ENCODE results near the gene FSD1L. TPM values are rescaled to one million over a fixed set of nuclear protein-coding genes. Genes with fewer than 3 reads are reported as not detected.
"Not testable (repeated sequence)": the region's sequence is repeated elsewhere in the genome, so short reads cannot be mapped to it uniquely, and the experiment has no call there.

Gene FSD1L
- total RNA-seq, 6 experiments from 2014 or later: 0.46 to 2.0 (median 1.3) TPM

GRCh38 chr9:105557804-105558610 is 110.2 kb downstream of the FSD1L start, which contains the start of gene FKTN:
Gene FKTN (plus strand): TSS chr9:105558131. CDS start chr9:105575033, 16,902 bp downstream.
- peak; percentile 90 to 93 (median 93) for DNase-seq
- peak; percentile 98 to 100 (median 99) for ATAC-seq
- H3K4me3 ChIP-seq: peak within 1 kb of the TSS; percentile 72 to 95 (median 88)
- intact Hi-C loops (cut with DNase I): no loop called here
- 1% methylated on average over 27 of the region's 49 CpGs for WGBS (ENCODE audit: insufficient coverage, low coverage, low lambda C conversion rate, missing lambda C conversion rate)
- H3K9me3 ChIP-seq: peaks cover 0 to 4% (median 0%) of the 10 kb centered on the region in 4 donors
- no peaks in the 10 kb centered on the region for H3K36me3 ChIP-seq
- peaks cover 0 to 6% (median 0%) of the 10 kb centered on the region in 4 donors for H3K4me1 ChIP-seq
- peak; percentile 37 for TF ChIP-seq POLR2A (IDR thresholded peaks at IDR 0.05)
- no peak for TF ChIP-seq CTCF (IDR thresholded peaks at IDR 0.05)
- H3K27ac ChIP-seq: peak within 1 kb of the TSS in 2 of 3 donors; percentile 32 to 69
- no peaks in the 10 kb centered on the region for H3K27me3 ChIP-seq

GRCh38 chr9:105572455-105572854 is 124.6 kb downstream of the FSD1L start:
- no peak overlapping the region for H3K27ac ChIP-seq
- DNase-seq (no peak), ATAC-seq (no peak)
- H3K27me3 ChIP-seq: no peaks in the 10 kb centered on the region
- H3K4me3 ChIP-seq: no peak overlapping the region
- no peaks in the 10 kb centered on the region for H3K9me3 ChIP-seq
- TF ChIP-seq CTCF (IDR thresholded peaks at IDR 0.05) (no peak), POLR2A (IDR thresholded peaks at IDR 0.05) (no peak)
- intact Hi-C loops (cut with DNase I): no loop called here
- no peaks in the 10 kb centered on the region for H3K4me1 ChIP-seq
- no peaks in the 10 kb centered on the region for H3K36me3 ChIP-seq

GRCh38 chr9:105579952-105580351 is 132.1 kb downstream of the FSD1L start:
- H3K27ac ChIP-seq; H3K4me3 ChIP-seq; H3K27me3 ChIP-seq; H3K36me3 ChIP-seq; H3K9me3 ChIP-seq; ATAC-seq; intact Hi-C loops (cut with DNase I); DNase-seq; H3K4me1 ChIP-seq: not testable (repeated sequence)
- WGBS (ENCODE audit: insufficient coverage, low coverage, low lambda C conversion rate, missing lambda C conversion rate): 97% methylated on average over 4 of the region's 6 CpGs

- H3K36me3 ChIP-seq; ATAC-seq; H3K27me3 ChIP-seq; H3K27ac ChIP-seq; H3K9me3 ChIP-seq; DNase-seq; H3K4me3 ChIP-seq; H3K4me1 ChIP-seq; intact Hi-C loops (cut with DNase I): not testable (repeated sequence)
- WGBS (ENCODE audit: insufficient coverage, low coverage, low lambda C conversion rate, missing lambda C conversion rate): 96% methylated on average over 4 of the region's 16 CpGs
Observed at GRCh38 chr9:105581550-105581949, 133.7 kb downstream of the FSD1L start.

GRCh38 chr9:105593145-105593544 is 145.3 kb downstream of the FSD1L start:
- WGBS (ENCODE audit: insufficient coverage, low coverage, low lambda C conversion rate, missing lambda C conversion rate): 74% methylated on average over 3 of the region's 3 CpGs
- no peak for DNase-seq
- intact Hi-C loops (cut with DNase I): no loop called here
- Histone ChIP-seq H3K27me3 (no peaks in the 10 kb centered on the region), H3K9me3 (no peaks in the 10 kb centered on the region), H3K27ac (no peak overlapping the region), H3K36me3 (peaks cover 0 to 13% (median 0%) of the 10 kb centered on the region in 4 donors), H3K4me1 (no peaks in the 10 kb centered on the region), H3K4me3 (no peak overlapping the region)
- TF ChIP-seq CTCF (IDR thresholded peaks at IDR 0.05): no peak
- TF ChIP-seq POLR2A (IDR thresholded peaks at IDR 0.05): no peak
- ATAC-seq: no peak

Other genes starting within 250 kb of the FSD1L start
- gene SLC44A1, start 203.4 kb upstream of the FSD1L start, total RNA-seq: 10 to 100 TPM; 44.7 to 73.2 (median 50.1) TPM
- gene FKTN, start 110.1 kb downstream of the FSD1L start, total RNA-seq: 1 to 10 TPM; 4.5 to 9.8 (median 7.2) TPM
- under 1 TPM in 2 of 6 experiments, not detected in 4; 0.49 to 0.56 TPM for gene TAL2, start 214.4 kb downstream of the FSD1L start, total RNA-seq
- gene TMEM38B, start 246.5 kb downstream of the FSD1L start, total RNA-seq: 10 to 100 TPM in 5 of 6 experiments, 1 to 10 TPM in 1; 9.5 to 16.9 (median 11.9) TPM